Trophoblast cell (in vitro differentiated cells and primary cell): ENCODE results near the gene SHROOM4.

ENCODE experiments used
- DNase-seq, 2 donors: peaks; one replicate each; pipeline ENCODE4 v3.0.0-alpha.2; 2016
- H2AFZ ChIP-seq: 2 replicates; pipeline ENCODE4 v1.6.1; 2013; ENCODE audit warnings: low read length, moderate library complexity, mild to moderate bottlenecking; ENCODE audit not compliant: insufficient read depth, poor library complexity
- H2AK5ac ChIP-seq: 2 replicates; pipeline ENCODE4 v1.6.1; 2013; ENCODE audit warnings: mild to moderate bottlenecking, low read length
- H2BK120ac ChIP-seq: 2 replicates; pipeline ENCODE4 v1.6.1; 2013; ENCODE audit warnings: low read length, mild to moderate bottlenecking, moderate library complexity; ENCODE audit not compliant: insufficient read depth, poor library complexity
- H2BK12ac ChIP-seq: 2 replicates; pipeline ENCODE4 v1.6.1; 2013; ENCODE audit warnings: mild to moderate bottlenecking, low read length, moderate library complexity
- H2BK5ac ChIP-seq: 2 replicates; pipeline ENCODE4 v1.6.1; 2013; ENCODE audit warnings: low read length, low read depth, moderate library complexity, mild to moderate bottlenecking; ENCODE audit not compliant: poor library complexity
- H3K14ac ChIP-seq: 2 replicates; pipeline ENCODE4 v1.6.1; 2013; ENCODE audit warnings: mild to moderate bottlenecking, low read length
- H3K18ac ChIP-seq: 2 replicates; pipeline ENCODE4 v1.6.1; 2013; ENCODE audit warnings: mild to moderate bottlenecking, low read length
- H3K23ac ChIP-seq: 2 replicates; pipeline ENCODE4 v1.6.1; 2013; ENCODE audit warnings: low read length
- H3K27ac ChIP-seq: 2 replicates; pipeline ENCODE4 v1.5.1; 2013; ENCODE audit warnings: low read depth, mild to moderate bottlenecking, inconsistent platforms, low read length, moderate library complexity
- H3K27me3 ChIP-seq: 2 replicates; pipeline ENCODE4 v1.6.1; 2013; ENCODE audit warnings: inconsistent platforms, mild to moderate bottlenecking, low read length, moderate library complexity; ENCODE audit not compliant: insufficient read depth
- H3K36me3 ChIP-seq, 2 experiments: 1 replicate in 1 of 2; 2 replicates in 1 of 2; pipeline ENCODE4 v1.6.1; 2013; ENCODE audit warnings: low read length in 2 of 2, mild to moderate bottlenecking in 2 of 2, moderate library complexity in 1 of 2; ENCODE audit not compliant: insufficient read depth in 2 of 2, control insufficient read depth in 1 of 2
- H3K4ac ChIP-seq: 2 replicates; pipeline ENCODE4 v1.6.1; 2013; ENCODE audit warnings: low read depth, mild to moderate bottlenecking, low read length, moderate library complexity
- H3K4me1 ChIP-seq, 2 experiments: 1 replicate in 1 of 2; 2 replicates in 1 of 2; pipeline ENCODE4 v1.6.1; 2013; ENCODE audit warnings: low read length in 2 of 2, mild to moderate bottlenecking in 2 of 2, moderate library complexity in 1 of 2; ENCODE audit not compliant: insufficient read depth in 2 of 2, control insufficient read depth in 1 of 2
- H3K4me2 ChIP-seq: 2 replicates; pipeline ENCODE4 v1.6.1; 2013; ENCODE audit warnings: inconsistent platforms, mild to moderate bottlenecking, low read length, moderate library complexity
- H3K4me3 ChIP-seq: 2 replicates; pipeline ENCODE4 v1.5.1; 2013; ENCODE audit warnings: mild to moderate bottlenecking, low read depth, low read length, inconsistent platforms
- H3K79me1 ChIP-seq: one replicate; pipeline ENCODE4 v1.6.1; 2013; ENCODE audit warnings: low read length
- H3K79me2 ChIP-seq: 2 replicates; pipeline ENCODE4 v1.6.1; 2013; ENCODE audit warnings: low read length, mild to moderate bottlenecking; ENCODE audit not compliant: control insufficient read depth, insufficient read depth, poor library complexity
- H3K9ac ChIP-seq: 2 replicates; pipeline ENCODE4 v1.6.1; 2013; ENCODE audit warnings: mild to moderate bottlenecking, low read length
- H3K9me3 ChIP-seq: 2 replicates; pipeline ENCODE4 v1.6.1; 2013; ENCODE audit warnings: low read depth, mild to moderate bottlenecking, control low read depth, inconsistent platforms, low read length; ENCODE audit not compliant: insufficient read depth
- H4K12ac ChIP-seq: 2 replicates; pipeline ENCODE4 v1.6.1; 2013; ENCODE audit warnings: low read depth, mild to moderate bottlenecking, low read length, moderate library complexity
- H4K8ac ChIP-seq: 2 replicates; pipeline ENCODE4 v1.6.1; 2013; ENCODE audit warnings: low read depth, mild to moderate bottlenecking, low read length, moderate library complexity
- H4K91ac ChIP-seq: one replicate; pipeline ENCODE4 v1.6.1; 2013; ENCODE audit warnings: low read depth, mild to moderate bottlenecking, low read length, moderate library complexity
- WGBS: extraction: QIAGEN DNeasy Blood & Tissue Kit; methylation state at CpG from one replicate; pipeline ENCODE4 v1.1.7; 2013; ENCODE audit warnings: missing lambda C conversion rate; ENCODE audit not compliant: insufficient read length, insufficient coverage; ENCODE audit errors: extremely low coverage; 5-methylcytosine and 5-hydroxymethylcytosine counted together

SHROOM4 gene

GRCh38 chrX:50765986-50766385 is 48.0 kb downstream of the SHROOM4 start:
- WGBS = no CpG with 5 or more reads among the region's 3 CpGs
- H4K12ac ChIP-seq = no peak overlapping the region
- H3K36me3 ChIP-seq = no peaks in the 10 kb centered on the region
- H2AK5ac ChIP-seq = no peak overlapping the region
- H2BK12ac ChIP-seq = no peak overlapping the region
- no peaks in the 10 kb centered on the region for H3K79me1 ChIP-seq
- no peak for DNase-seq
- H2BK5ac ChIP-seq = no peak overlapping the region
- H3K4me2 ChIP-seq = no peak overlapping the region
- no peak overlapping the region for H4K8ac ChIP-seq
- no peak overlapping the region for H3K23ac ChIP-seq
- no peak overlapping the region for H4K91ac ChIP-seq
- no peaks in the 10 kb centered on the region for H3K27me3 ChIP-seq
- no peak overlapping the region for H3K9ac ChIP-seq
- no peaks in the 10 kb centered on the region for H3K9me3 ChIP-seq
- no peak overlapping the region for H3K4me3 ChIP-seq
- no peak overlapping the region for H3K27ac ChIP-seq
- no peaks in the 10 kb centered on the region for H3K79me2 ChIP-seq
- H3K4ac ChIP-seq = no peak overlapping the region
- H3K14ac ChIP-seq = no peak overlapping the region
- peaks cover 2 to 5% of the 10 kb centered on the region in 2 experiments for H3K4me1 ChIP-seq
- H2BK120ac ChIP-seq = no peak overlapping the region
- H2AFZ ChIP-seq = no peak overlapping the region
- H3K18ac ChIP-seq = no peak overlapping the region

- H3K9ac ChIP-seq = no peak overlapping the region
- no CpG with 5 or more reads among the region's 2 CpGs for WGBS
- H3K4me2 ChIP-seq = no peak overlapping the region
- H4K91ac ChIP-seq = no peak overlapping the region
- no peak overlapping the region for H3K4me3 ChIP-seq
- no peaks in the 10 kb centered on the region for H3K79me2 ChIP-seq
- H3K23ac ChIP-seq = no peak overlapping the region
- no peaks in the 10 kb centered on the region for H3K36me3 ChIP-seq
- no peaks in the 10 kb centered on the region for H3K27me3 ChIP-seq
- H2AFZ ChIP-seq = no peak overlapping the region
- no peak overlapping the region for H2AK5ac ChIP-seq
- no peaks in the 10 kb centered on the region for H3K4me1 ChIP-seq
- H2BK12ac ChIP-seq = no peak overlapping the region
- H4K12ac ChIP-seq = no peak overlapping the region
- H3K27ac ChIP-seq = no peak overlapping the region
- H2BK5ac ChIP-seq = no peak overlapping the region
- no peak overlapping the region for H2BK120ac ChIP-seq
- H3K9me3 ChIP-seq = no peaks in the 10 kb centered on the region
- no peak overlapping the region for H3K18ac ChIP-seq
- H4K8ac ChIP-seq = no peak overlapping the region
- DNase-seq = no peak
- no peak overlapping the region for H3K14ac ChIP-seq
- no peaks in the 10 kb centered on the region for H3K79me1 ChIP-seq
- no peak overlapping the region for H3K4ac ChIP-seq
These were observed 51.4 kb downstream of the SHROOM4 start for GRCh38 chrX:50762578-50762977.

GRCh38 chrX:50756276-50756675 is 57.7 kb downstream of the SHROOM4 start:
- no peaks in the 10 kb centered on the region for H3K4me1 ChIP-seq
- no peak overlapping the region for H4K12ac ChIP-seq
- no peak overlapping the region for H4K91ac ChIP-seq
- no peak overlapping the region for H3K14ac ChIP-seq
- H3K9me3 ChIP-seq = no peaks in the 10 kb centered on the region
- no peak overlapping the region for H4K8ac ChIP-seq
- no peak overlapping the region for H3K9ac ChIP-seq
- no peaks in the 10 kb centered on the region for H3K36me3 ChIP-seq
- no peak overlapping the region for H2AFZ ChIP-seq
- H3K4ac ChIP-seq = no peak overlapping the region
- no peak overlapping the region for H2BK5ac ChIP-seq
- H3K79me2 ChIP-seq = no peaks in the 10 kb centered on the region
- no peak for DNase-seq
- no peak overlapping the region for H3K18ac ChIP-seq
- H2BK120ac ChIP-seq = no peak overlapping the region
- no peak overlapping the region for H2BK12ac ChIP-seq
- no CpG with 5 or more reads among the region's 3 CpGs for WGBS
- H2AK5ac ChIP-seq = no peak overlapping the region
- no peaks in the 10 kb centered on the region for H3K79me1 ChIP-seq
- H3K4me2 ChIP-seq = no peak overlapping the region
- H3K27me3 ChIP-seq = no peaks in the 10 kb centered on the region
- H3K4me3 ChIP-seq = no peak overlapping the region
- no peak overlapping the region for H3K23ac ChIP-seq
- H3K27ac ChIP-seq = no peak overlapping the region

GRCh38 chrX:50751091-50751490 is 62.9 kb downstream of the SHROOM4 start:
- no peaks in the 10 kb centered on the region for H3K27me3 ChIP-seq

More at GRCh38 chrX:50751091-50751490, 62.9 kb downstream of the SHROOM4 start:
- Histone ChIP-seq H3K27ac (no peak overlapping the region), H2BK5ac (no peak overlapping the region), H4K12ac (no peak overlapping the region), H3K79me1 (no peaks in the 10 kb centered on the region), H4K91ac (no peak overlapping the region), H3K9ac (no peak overlapping the region), H3K36me3 (no peaks in the 10 kb centered on the region), H3K23ac (no peak overlapping the region), H2BK120ac (no peak overlapping the region), H3K9me3 (no peaks in the 10 kb centered on the region), H2BK12ac (no peak overlapping the region), H3K18ac (no peak overlapping the region), H2AK5ac (no peak overlapping the region), H3K4me1 (no peaks in the 10 kb centered on the region), H3K4me3 (no peak overlapping the region), H3K79me2 (no peaks in the 10 kb centered on the region), H3K4ac (no peak overlapping the region), H3K14ac (no peak overlapping the region), H4K8ac (no peak overlapping the region), H2AFZ (no peak overlapping the region), H3K4me2 (no peak overlapping the region)
- DNase-seq = no peak
- no CpG with 5 or more reads among the region's 2 CpGs for WGBS
